ENCODE results near the gene TERF2IP.

Gene TERF2IP, protein sequence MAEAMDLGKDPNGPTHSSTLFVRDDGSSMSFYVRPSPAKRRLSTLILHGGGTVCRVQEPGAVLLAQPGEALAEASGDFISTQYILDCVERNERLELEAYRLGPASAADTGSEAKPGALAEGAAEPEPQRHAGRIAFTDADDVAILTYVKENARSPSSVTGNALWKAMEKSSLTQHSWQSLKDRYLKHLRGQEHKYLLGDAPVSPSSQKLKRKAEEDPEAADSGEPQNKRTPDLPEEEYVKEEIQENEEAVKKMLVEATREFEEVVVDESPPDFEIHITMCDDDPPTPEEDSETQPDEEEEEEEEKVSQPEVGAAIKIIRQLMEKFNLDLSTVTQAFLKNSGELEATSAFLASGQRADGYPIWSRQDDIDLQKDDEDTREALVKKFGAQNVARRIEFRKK

DNA sequence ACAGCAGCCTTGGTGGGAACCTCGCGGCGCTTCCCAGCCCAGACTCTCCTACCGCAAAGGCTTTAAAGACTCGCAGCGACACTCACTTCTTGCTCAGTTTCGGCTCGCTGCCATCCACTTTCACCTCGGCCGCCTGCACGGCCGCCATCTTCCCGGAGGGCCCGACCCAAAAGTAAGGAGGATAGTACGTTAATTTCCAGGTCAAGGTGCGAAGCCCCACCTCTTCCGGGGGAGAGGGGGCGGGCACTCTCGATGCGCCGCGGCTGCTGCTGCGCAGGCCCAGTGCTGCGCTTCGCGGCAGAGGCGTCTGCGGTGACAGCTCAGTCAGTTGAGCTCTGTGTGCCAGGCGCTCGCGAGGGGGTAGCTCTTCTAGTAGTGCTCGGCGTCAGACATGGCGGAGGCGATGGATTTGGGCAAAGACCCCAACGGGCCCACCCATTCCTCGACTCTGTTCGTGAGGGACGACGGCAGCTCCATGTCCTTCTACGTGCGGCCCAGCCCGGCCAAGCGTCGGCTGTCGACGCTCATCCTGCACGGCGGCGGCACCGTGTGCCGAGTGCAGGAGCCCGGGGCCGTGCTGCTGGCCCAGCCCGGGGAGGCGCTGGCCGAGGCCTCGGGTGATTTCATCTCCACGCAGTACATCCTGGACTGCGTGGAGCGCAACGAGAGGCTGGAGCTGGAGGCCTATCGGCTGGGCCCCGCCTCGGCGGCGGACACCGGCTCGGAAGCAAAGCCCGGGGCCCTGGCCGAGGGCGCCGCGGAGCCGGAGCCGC lies at the start of gene TERF2IP, which contains the start of gene KARS1:
Gene TERF2IP (plus strand): TSS at position 282 of the 773 bp plus-strand sequence. CDS start 110 bp downstream, at position 392.
Gene KARS1 (minus strand): TSS at position 174 of the 773 bp plus-strand sequence. CDS start 26 bp downstream, at position 148.
- DNase-seq (ENCODE audit: low read depth), result peak; percentile 88

DNA sequence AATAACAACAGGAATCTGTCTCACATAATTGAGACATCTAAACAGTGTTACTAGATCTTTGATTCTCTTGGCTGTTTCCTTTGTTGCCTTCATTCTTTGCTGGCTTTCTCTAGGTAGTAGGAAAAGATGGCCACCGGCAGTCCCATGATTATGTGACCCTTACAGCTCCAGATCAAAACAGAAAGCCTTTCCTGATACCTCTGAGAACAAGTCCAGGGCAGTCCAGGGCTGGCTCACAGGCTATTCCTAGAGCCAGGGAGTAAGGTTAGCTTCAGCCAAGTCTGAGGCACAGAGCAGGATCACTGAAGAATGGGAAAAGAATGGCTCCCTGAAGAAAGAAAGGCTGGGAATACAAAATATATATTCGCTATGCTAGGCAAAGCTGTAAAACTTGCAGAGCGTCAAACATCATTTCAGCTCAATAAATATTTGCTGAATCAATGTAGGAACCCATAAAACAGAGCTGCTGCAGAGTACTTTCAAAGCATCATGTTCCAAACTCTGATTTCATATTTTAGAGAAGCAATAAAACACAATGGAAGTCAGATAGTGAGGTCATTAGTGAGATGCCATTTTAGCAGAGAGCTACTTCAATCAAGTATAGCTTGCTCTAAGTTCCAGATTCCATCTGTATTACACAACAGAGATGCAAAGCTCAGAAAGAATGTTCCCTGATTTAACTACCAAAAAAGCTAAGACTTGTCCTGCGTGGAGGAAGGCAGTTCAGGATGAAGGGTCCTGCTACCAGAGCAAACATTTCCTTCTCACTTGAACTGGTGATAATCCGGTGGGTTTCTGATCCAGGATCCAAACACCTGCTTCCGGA lies 47.9 kb upstream of the TERF2IP start:
- DNase-seq (ENCODE audit: low read depth), result no peak

DNA sequence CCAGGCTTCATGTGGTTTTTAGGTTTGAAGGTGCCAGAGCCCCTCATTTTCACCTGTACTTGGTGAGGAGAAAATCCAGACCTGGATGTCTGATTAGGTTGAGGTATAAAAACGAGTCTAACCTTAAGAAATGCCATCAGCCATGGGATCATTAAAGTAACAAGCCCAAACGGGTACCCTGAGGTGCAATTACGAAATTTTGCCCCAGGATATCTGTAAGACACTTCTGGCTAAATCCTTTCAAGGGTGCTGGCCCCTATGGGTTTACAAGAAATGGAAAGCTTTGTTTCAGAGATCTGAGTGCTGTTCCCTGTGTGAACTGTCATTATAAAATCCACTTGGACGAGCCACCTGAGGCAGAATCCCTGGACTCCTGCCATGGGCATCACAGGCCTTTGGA lies 44.3 kb upstream of the TERF2IP start:
- no peak for DNase-seq (ENCODE audit: low read depth)

DNA sequence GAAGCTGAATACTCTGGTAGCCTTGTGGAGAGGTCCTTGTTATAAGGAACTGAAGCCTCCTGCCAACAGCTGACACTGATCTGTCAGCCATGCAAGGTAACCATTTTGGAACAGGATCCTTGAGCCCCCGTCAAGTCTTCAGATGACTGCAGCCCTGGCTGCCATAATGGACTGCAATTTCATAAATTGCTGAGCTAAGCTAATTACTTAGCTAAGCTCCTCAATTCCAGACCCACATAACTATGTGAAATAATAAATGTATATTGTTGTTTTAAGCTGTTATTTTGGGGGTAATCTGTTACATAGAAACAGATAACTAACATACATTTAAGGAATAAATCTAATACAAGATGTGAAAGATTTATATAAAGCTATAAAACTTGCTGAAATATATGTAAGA lies 41.1 kb upstream of the TERF2IP start:
- no peak for DNase-seq (ENCODE audit: low read depth)

- DNase-seq (ENCODE audit: low read depth), result no peak
These were observed 33.3 kb upstream of the TERF2IP start for GRCh38 chr16:75614066-75614897.

GRCh38 chr16:75615619-75616018 lies 32.0 kb upstream of the TERF2IP start:
- no peak for DNase-seq (ENCODE audit: low read depth)

DNA sequence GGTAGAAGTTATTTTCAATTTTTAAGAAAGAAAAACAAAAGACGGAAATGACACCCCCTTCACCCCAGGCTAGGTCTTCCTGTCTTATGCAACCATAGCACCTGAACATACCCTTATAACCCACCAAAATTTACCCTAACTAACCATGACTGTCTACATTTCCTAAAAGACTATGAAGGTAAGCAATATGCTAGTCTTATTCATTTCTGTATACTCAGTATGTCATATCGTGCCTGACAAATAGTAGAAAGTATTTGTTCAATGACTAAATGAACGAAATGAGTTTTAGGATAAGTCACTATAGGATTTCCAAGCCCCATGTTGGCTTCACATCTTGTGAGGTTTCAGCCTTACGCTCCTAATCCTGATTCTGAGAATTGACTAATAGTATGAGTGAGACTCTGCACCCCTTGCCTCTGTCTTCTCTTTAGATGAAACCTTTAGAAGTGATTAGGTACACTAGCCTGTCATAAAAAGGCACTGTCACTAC lies 31.0 kb upstream of the TERF2IP start:
- no peak for DNase-seq (ENCODE audit: low read depth)

DNA sequence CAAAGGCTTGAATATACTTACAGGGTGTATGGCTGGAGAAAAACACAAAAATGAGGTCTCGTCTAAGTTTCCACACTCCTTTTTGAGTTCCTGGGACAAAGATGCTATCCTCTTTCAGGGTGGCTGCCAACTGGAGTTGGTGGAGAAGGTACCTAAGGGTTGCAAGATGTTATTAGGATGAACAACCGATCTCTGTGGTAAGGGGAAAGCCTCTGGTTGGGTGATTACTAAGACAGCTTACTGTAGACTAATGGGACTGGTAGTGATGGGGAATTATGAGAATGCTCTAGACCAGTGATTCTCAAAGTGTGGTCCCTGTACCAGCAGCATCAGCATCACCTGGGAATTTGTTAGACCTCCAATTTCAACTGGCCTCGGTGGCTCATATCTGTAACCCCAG lies 30.5 kb upstream of the TERF2IP start:
- DNase-seq (ENCODE audit: low read depth), result no peak

DNA sequence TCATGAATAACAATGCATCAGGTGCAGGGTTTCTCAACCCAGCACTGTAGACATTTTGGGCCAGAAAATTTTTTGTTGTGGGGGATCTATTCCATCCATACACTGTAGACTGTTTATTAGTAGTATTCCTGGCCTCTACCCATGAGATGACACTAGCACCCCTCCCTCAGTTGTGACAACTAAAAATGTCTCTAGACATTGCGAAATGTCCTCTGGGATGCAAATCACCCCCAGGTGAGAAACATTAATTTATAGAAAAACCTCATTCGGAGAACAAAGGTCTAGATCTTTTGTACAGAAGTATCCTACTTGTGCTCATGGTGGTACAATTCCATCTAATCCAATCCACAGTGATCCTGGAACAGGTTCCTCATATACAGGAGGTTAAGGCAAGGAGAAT lies 28.8 kb upstream of the TERF2IP start:
- DNase-seq (ENCODE audit: low read depth), result no peak

DNA sequence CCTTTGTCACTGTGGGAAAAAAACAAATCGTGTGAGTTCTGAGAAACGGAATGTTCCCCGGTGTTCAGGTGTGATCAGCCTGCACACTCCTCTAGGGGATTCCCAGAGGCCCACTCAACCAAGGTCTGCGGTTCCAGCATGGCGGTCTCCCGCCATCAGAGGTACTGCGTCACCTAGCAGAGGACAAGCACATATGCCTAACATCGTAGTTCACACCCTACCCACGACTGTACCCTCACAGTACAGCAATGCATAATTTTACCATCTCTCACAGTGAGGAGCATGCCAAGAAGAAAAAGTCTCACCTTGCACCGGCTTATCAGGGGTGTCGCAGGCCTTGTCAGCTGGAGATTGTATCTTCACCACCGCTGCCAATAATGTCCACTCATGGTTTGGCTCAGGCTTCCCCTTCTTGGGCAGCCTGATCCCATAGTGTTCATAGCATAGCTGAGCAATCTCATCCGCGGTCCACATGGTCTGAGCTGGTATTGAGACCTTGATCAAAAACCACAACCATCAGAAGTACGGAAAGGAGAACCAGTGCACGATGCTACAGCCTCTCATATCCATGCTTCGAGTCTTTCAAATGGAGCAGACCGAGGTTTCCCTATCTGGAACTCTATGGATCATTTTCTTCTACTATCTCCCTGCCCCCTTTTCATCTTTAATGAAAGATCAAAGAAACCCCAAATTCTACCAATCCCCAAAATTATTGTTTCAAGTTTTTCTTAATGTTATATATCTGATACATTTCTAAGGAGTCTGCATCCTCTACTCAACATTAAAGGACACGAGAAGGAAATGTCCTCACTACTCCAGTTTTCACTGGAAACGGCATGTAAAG lies 27.0 kb upstream of the TERF2IP start:
- DNase-seq (ENCODE audit: low read depth), result no peak

DNA sequence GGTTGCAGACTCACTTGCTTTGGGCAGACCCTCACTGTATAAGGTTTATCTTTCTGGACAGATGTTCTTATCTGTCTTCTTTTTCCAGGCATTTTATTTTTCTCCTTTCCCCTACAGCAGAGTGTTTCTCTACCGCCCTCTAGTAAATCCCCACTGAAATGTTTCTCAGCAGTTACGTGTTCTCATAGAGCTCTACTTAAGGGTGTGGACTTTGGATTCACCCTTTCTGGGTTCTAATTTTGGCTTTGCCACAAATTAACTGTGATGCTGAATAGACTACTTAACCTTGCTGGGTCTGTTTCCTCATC lies 26.4 kb upstream of the TERF2IP start:
- DNase-seq (ENCODE audit: low read depth), result no peak

GRCh38 chr16:75622761-75623605 lies 24.6 kb upstream of the TERF2IP start, which contains the start of gene ADAT1:
Gene ADAT1, minus strand, starts transcription at chr16:75623281. Its CDS starts 2,482 bp downstream, at chr16:75620799.
- peak; percentile 93 for DNase-seq (ENCODE audit: low read depth)

GRCh38 chr16:75624921-75625334 lies 22.6 kb upstream of the TERF2IP start:
- DNase-seq (ENCODE audit: low read depth), result no peak

- no peak for DNase-seq (ENCODE audit: low read depth)
These were observed 20.8 kb upstream of the TERF2IP start for GRCh38 chr16:75626806-75627205.

DNA sequence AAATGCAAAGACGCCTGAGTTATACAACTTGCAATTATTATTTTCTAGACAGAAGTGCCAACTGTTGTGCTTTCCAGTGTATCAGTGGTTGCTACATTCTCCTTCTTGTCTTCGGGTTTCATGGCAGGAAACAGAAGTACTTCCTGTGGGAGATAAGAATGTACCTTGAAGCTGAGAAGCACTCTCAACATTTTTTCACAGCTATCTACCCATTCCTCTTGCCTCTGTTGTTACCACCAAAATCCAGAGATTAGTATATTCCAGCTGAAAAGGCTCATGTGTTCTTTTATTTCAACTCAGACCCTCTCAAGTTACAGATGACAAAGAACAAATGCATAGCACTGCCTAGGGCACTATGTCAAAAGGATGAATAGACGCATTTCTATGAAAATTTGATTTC lies 19.7 kb upstream of the TERF2IP start:
- DNase-seq (ENCODE audit: low read depth), result no peak

- no peak for DNase-seq (ENCODE audit: low read depth)
These were observed 19.2 kb upstream of the TERF2IP start for GRCh38 chr16:75628351-75628750.

- DNase-seq (ENCODE audit: low read depth), result no peak
These were observed 18.4 kb upstream of the TERF2IP start for GRCh38 chr16:75629132-75629531.

DNA sequence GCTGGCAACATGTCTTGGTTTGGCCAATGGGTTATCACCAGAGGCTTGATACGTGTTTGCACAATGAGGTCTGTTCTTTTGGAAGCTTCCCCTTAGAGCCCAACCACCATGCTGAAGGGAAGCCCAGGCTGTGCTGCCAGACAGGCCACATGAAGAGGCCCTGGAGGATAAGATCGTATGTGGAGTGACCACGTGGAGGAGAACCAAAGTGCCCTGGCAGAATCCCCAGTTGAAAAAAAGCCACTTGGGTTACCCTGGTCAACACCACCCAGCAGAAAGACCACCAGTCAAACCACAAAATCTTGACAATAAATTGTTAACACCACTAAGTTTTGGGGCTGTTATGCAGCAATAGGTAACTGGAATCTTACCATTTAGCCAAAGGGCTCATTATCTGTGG lies 17.5 kb upstream of the TERF2IP start:
- DNase-seq (ENCODE audit: low read depth), result no peak

GRCh38 chr16:75632857-75633256 lies 14.7 kb upstream of the TERF2IP start:
- DNase-seq (ENCODE audit: low read depth), result no peak
